ENCODE results near the gene UBE2D2.

UBE2D2 gene

DNA sequence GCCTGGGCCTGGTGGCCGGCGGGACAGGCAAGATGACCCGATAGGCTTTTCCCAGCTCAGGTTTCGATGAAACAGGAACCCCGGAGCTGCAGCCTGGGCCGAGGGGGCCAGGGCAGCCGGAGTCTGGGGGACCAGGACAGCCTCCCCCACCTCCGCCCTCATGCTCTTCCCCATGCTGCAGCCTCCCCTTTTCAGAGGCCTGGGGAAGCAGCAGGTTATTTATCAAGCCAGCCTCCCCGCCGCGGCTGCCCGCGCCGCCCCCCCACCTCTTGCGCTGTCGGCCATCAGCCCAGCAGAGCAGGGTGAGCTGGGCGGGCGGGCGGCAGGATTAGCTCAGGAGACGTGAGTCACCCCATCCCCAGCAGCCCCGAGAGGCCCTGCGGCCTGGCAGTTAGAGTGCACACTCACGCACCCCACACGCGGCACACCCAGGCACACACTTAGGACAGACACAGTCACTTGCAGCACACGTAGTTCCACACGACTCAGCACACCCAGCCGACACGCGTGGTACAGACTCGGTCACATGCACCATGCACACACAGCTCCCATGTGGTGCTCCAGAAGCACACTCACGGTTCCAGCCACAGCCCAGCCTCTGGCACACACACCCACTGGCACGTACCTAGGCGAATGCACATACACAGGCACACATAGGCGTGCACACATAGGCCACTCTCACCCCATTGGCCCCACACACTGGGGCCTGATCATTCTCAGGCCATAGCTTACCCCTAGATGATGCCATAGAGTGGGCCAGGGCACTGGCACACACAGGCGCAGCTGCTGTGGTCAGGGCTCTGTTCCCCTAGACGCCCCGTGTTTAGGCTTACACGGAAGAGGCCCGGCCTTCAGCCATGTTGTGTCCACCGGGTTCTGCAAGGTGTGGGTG lies 100.0 kb downstream of the UBE2D2 start:
- DNase-seq: peak; percentile 95

DNA sequence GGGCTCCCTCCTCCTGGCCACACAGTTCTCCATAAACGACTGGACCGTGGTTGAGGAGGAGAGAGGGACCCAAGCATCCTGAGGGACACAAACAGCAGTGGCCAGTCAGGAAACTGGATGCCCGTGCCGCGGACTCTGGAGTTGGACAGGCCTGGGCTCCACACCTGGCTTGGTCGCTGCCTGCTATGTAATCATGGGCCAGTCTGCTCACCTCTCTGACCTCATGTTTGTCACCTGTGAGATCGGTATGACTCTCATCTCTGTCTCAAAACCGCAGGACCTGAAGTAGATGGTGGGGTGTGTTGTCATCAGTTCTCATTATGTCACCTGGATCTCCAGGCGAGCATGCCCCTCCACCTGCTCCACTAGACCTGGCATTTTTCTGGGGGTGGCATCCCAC lies 101.5 kb downstream of the UBE2D2 start:
- DNase-seq: no peak

DNA sequence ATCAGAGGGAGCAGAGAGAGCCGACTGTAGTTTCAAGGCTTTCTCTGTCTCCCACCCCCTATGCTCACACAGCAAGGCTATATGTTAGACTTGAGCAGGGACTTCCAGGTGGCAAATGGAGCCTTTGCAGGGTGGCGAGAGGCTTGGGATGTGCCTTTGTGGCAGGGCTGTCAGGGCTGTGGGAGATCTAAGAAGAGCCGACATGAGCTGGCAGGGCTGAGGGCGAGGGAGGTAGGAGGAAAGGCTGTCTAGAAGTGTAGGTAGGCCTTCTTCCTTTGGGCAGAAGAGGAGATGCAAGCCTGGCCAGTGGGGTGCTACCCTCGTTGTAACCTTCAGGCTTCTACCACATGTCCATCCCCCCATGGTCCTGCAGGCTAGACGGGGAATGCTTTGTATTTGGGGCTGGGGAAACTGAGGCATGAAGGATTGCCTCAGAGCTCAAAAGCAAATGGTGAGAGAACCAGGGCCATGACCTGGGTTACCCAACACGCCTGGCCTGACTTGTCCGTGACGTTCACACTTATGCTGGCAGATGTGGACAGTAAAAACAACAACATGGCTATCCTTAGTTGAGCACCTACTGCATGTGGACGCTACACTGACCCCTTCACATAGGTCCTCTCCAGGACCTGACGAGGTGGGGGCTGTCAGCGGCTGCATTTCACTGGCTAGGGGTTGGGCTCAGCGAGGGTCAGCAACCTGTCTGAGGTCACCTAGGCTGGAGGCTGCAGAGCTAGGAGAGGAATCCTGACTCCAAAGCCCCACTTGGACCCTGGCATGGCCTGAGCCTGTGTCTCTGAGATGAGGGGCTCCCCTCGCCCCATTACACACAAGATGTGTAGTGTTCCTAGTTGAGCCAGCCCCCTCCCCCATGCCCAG lies 102.3 kb downstream of the UBE2D2 start:
- DNase-seq: no peak

DNA sequence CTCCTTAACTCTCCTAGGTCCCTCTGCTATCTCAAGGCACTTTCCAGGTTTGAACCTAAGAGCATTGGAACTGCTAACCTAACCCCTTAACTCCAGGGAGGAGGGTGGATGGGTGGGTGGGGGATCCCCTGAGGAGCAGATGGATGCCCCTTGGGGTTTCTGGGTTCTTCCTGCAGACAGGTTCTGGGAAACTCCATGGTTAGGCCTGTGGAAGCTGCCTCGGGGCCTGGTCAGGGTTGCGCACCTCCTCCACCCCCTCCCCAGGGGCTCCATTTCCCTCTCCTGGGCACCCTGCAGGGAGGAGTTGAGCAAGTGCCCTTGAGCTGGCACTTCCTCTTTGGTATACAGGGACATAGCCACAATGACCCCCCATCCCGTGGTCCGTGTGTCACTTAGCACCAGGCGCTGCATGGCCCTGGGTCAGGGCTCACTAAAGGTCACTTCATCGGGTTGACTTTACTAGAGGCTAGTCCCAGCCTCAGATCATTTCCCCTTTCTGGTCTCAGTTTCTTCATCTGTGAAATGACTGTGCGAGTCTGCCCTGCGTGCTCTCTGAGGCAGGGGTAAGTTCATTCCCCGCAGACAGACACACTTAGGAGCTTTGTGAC lies 103.1 kb downstream of the UBE2D2 start:
- no peak for DNase-seq

DNA sequence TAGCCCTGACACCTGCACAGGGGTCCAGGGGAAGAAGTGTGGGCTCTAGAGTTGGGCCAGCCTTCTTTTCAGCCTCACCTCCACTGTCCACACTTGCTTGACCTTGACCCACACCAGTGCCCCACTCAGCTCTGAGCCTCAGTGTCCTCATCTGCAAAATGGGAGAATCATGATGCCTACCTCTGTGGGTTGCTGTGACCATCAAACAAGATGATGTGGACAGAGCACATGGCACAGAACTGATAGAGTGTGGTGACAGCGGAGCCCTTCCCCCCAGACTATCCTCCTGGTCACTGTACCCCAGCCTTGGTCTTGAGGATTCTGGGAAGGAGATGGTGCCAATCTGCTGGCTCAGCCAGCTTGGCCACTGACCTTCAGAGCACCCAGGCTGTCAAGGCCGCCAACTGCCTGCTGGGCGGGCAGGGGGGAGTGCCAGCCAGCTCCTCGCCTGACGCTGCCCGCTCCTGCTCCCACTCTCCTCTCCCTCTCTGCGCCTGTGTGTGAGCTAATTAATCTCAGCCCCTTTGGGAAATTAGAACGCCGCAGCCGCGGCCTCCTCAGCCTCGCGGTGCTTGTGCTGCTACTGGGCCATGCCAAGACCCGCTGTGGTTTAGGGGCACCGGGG lies 103.7 kb downstream of the UBE2D2 start:
- DNase-seq: no peak

DNA sequence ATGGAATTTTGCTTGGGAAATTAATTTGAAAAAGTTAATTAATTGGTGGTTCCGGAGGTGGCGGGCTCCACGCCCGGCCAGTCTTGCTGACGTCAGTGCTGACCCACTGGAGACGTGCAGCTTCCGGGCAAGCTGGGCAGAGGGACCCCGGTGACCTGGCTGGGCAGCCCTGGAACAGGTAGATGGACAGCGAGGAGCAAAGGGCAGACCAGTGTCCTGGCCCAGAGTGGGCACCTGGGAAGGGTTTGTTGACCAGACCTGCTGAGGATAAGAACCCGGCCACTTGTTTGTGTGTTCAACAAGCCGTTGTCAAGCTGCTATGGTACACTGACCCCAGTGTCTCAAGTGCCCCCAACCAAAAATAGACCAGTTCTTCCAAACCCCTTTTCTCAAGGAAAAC lies 104.5 kb downstream of the UBE2D2 start:
- DNase-seq: no peak

DNA sequence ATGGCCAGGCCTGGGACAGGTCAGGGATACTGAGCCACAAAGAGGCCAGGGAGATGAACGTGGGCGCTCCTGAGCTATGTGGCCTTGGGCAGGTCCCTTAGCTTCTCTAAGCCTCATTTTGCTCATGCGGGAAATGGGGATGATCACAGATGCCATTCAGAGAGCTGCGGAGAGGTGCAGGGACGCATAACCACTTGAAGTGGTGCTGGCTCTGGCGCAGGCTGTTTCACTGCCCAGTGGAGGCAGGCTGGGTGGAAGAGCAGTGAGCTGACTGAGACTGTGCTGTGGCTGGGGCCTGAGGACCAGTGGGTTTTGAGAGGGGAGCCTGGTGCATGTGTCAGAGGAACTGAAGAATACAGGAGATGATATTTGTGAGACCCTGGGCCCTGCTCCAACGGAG lies 105.4 kb downstream of the UBE2D2 start:
- DNase-seq: no peak

DNA sequence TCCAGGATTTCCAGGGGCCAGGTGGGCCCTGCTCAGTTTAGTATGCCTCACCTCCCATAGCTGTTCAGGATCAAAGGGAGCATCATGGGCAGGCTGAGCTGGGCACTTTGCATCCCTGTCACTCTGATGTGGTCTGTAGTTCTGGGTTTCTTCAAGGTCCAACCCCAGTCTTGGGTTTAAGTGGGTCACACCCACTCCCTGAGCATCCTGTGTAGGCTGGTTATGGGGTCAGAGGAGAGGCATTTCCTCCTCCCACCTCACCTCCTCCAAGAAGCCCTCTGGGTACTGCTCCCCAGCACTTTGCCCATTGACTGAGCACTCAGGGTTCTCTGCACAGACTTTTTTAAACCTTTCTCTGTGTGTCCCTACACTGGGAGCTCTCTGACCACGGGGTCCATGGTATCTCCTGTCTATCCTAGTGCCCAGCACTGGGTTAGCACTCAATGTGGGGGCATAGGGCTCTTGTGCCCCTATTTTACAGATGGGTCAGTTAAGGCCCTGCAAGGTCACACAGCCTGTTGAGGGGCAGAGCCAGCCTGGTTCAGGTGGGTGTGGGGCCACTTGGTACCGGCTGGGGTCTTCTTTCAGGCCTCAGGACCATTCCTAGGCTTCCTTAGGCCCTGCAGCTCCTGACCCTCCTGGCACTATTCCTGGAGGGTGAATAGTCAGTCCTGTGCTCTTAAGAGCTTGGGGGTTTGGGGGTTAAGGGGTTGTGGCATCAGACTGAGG lies 106.0 kb downstream of the UBE2D2 start:
- DNase-seq: no peak

DNA sequence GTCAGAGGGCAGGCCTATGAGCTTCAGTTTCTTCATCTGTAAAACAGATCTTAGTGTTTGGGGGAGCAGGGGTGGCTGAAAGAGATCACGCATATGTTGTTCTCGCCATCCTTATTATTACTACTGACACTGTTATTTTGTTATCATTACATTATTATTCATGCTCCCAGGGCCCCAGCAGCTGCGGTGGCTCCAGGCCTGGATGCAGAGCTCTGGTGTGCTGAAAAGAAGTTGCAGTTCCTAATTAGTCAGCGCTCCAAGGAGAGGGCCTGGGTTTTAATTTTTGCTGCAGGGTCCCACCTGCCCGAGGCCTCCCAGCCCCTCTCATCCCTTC lies 106.6 kb downstream of the UBE2D2 start:
- no peak for DNase-seq

DNA sequence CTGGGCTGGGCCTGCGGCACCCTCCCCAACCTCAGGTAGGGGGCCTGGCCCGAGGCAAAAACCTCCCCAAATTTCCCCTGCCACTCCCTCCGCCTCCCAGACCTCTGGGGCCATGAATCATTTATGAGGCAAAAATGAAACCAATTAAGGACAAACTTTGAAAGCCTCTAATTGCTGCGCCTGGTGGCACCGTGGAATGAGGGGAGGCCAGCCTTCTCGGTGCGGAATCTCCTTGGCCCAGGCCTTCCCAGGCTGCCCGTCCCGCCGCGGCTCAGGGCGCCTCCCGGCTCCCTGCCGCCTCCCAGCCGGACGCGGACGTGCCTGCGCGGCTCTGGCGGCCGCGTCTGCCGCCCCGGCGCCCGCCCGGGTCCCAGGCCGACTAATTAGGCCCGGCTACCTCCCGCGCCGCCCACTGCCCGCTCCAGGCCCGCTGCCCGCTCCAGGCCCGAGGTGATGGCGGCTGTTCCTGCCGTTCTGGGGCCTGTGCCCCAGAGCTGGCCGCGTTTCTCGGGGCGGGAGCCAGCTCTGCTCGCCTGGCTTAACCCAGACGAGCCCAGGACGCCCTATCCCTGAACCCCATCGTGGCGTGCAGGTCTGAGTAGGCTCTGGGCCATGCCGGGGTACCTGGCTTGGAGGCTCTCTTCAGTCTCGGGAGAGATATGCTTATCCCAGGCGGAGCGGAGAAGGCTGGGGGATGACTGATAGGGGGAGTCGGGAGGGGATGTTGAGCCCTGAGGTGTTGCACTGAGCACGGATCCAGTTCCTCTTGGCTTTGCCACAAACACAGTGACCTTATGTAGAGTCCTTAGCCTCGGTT lies 107.1 kb downstream of the UBE2D2 start:
- peak; percentile 54 for DNase-seq

DNA sequence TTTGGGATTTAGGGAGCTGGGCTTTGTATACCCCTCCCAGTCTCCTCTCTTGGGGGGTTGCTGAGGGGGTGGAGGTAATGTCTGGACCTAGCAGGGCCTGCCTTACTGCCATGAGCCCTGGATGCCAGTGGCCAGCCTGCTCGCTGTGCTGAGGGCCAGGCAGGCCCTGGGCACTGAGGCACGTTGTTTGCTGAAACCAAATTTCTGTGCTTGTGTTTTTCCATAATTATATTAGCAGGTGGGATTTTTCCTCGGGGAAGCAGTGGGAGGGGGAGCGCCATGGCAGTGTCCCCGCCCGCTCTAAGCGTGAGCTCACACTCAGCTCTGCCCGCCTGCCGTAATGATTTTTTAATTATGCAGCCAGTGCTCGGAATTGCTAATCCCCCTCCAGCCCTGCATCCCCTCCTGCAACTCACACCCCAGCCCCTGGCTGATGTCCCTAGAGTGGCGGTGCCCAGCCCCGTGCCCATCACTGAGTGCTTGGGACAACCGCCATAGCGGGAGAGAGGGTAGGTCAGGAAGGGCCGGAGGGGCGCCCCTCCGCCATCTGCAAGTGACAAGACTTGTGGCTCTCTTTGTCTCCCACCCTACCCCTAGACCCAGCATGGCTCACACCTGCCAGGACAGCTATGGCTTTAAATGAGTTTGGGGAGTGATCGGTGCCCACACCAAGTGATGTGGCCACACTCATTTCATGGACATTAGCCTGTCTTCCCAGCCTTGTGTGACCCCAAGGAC lies 108.0 kb downstream of the UBE2D2 start:
- DNase-seq: no peak

DNA sequence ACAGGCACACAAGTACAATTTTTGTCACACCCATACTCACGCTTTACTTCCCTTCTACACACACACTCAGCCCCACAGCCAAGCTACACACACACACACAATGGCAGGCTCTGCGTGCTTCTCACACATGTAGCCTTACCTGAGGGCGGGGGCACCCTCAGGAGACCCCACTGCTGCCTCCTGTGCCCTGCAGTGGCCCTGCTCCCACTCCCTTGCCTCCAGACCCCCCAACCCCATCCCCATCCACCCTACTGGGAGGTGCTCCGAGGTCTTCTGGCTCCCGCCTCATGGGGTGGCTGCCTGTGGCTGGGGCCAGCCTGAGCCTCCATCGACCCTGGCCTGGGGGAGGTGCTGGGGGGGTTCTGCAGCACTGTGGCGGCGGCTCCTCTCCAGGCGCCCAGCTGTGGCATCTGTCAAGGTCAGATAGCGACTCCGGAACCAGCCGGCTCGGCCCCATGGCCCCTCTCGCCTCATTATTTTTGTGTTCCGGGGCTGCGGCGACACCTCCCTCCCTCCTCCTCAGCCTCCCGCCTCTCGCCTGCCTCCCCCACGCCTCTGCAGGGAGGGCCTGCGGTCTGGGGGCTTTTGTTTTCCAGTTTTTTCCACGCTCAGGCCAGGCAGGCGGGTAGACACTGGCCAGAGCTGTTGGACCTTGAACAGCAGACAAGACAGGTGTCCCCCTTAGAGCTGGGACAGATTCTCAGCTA lies 108.7 kb downstream of the UBE2D2 start:
- DNase-seq: no peak

DNA sequence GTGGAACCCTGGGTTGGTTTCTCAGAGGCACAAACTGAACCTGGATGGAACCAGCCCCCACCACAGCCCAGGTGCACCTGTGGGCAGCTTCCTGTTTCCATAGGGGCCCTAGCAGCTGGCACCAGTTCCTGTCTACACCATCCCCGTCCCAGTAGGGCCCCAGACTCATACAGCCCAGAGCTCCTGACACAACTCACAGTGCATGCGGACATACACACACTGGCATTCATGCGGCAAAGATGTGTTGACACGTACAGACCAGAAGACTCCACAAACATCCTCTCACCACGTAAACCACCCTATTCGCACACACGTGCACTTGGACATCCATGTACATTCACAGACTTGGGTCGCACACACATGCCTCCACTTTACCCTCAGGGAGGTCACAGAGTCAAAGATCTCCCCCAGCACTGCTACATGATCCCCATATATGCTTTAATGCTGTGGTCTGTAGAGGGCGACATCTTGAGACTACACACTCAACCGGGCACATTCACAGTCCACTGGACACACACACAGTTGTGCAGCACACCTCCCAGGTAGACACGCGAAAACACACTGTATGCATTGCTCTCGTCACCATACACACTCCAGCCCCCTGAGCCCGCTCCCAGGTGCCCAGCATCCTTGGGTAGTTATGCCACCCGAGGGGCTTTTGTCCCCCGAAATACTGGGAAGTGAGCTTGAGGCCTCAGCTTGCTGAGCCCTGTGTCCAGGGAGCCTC lies 109.4 kb downstream of the UBE2D2 start:
- no peak for DNase-seq

DNA sequence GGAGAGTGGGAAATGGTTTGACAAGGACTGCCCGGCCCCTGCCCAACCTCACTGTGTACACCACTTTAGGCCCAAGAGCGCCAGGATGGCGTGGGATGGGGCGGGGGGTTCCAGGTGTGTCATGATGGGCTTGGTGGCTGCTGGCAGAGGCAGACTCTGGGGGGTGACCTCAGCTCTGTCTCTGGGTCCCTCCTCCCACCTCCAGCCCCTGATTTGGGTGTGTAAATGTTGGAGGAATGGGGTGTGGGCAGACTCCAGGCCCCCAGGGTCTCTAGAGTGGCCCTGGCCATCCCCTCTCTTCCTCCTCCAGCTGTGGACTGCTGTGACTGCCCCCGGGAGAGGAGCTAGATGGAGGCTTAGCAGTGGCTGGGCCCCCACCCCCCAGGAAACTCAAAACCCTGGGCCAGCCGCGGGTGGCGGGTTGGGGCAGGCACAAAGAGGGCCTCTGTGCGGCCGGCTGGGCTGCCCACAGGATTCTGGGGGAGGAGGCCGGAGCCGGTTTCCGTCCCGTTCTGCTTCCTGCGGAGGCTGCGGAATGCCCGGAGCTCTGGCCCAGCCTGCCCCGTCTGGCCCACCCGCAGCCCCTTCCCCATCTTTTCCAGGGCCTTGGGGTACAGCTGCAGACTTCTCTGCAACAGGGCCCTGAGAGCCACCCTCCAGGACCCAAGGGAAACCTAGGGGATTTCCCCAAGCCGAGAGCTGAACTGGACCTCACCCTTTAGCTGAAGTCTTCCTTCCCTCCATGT lies 110.1 kb downstream of the UBE2D2 start:
- no peak for DNase-seq

DNA sequence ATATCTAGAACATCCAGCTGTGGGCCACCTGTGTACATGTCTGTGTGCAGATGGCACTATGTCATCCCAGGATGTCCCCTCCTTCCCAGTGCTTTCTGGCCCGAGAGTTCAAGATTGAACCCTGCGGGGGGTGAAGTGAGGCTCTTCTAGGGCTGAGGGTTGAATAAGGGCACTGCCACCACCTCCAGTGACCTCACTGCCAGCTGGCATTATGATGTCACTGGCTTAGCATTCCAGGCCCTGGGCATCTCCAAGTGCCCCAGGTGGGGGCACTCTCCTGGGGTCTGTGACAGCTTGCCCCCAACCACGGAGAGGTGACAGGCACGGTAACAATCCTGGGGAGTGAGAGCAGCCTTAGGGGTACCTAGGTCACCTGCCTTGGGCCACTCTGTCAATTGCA lies 114.1 kb downstream of the UBE2D2 start:
- no peak for DNase-seq

DNA sequence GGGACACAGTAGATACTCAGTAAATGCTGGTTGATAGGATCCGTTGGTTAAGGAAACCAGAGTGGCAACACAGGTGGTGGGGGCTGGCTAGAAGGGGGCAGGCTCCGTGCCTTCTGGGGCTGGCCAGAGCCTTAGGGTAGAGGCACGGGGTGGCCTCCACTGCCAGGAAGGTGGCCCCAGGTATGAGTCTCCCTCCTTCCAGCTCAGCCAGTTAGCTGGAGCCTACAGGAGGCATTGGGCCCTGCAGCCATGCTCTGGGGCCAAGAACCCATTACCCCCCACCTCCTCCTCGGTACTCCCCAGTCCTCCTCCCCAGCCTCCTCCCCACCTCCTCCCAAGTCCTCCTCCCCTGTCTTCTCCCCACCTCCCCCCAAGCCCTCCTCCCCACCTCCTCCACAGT lies 114.7 kb downstream of the UBE2D2 start:
- no peak for DNase-seq

DNA sequence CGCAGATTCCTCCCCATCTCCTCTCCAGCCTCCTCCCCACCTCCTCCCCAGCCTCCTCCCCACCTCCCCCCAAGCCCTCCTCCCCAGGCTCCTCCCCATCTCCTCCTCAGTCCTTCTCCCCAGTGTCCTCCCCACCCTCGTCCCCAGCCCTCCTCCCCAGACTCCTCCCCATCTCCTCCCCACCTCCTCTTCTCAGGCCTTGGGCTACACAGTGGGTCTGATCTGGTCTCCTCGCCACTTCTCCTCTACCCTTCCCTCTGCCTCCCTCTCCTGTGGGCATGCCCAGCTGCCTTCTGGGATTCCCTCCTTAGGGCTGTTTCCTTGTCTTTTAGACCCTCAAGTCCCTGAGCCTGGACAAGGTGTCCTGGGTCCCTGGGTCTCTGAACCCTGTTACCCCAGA lies 115.3 kb downstream of the UBE2D2 start:
- DNase-seq: no peak

DNA sequence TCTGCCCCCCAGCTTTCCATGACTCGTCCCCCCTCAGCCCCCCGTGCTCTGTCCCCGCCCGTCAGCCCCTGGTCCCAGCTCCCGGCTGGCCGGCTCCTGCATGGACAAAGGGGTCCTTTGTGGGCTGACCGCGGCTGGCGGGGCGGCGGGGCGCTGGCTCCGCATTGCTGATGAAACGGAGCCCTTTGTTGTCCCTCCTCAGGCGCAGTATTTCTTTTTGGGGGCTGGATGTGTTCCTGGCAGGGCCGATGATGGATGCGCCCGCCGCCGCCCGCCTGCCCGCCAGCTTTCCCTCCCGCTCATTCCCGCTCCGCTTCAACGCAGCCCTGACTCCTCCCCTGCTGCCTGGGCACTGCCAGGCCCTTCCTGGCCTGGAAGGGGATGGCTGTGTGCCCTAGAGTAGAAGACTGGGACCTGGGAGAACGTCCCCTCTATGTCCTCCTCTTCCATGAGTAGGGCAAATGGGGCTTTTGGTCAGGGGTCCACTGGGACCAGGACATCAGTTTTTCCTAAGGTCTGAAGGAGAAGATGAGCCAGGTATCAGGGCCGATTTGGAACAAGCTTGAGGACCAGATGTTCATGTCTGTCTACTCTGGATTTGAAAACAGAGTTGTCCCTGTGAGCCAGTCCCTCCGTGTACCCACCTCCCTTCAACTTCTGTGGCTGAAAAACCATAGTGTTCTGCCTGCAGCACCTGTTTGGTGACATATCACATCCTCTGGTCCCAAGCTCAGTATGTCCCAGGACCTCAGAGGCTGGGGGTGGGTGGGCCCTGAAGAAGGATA lies 116.0 kb downstream of the UBE2D2 start:
- no peak for DNase-seq

Measured in fibroblast of skin of abdomen (primary cell).